Measurements from ENCODE around the gene SLC6A1. TPM values are rescaled to one million over a fixed set of nuclear protein-coding genes. Genes with fewer than 3 reads are reported as not detected.

SLC6A1 gene
- total RNA-seq, 3 donors from 2014 or later, result 0.14 to 0.35 (median 0.20) TPM

DNA sequence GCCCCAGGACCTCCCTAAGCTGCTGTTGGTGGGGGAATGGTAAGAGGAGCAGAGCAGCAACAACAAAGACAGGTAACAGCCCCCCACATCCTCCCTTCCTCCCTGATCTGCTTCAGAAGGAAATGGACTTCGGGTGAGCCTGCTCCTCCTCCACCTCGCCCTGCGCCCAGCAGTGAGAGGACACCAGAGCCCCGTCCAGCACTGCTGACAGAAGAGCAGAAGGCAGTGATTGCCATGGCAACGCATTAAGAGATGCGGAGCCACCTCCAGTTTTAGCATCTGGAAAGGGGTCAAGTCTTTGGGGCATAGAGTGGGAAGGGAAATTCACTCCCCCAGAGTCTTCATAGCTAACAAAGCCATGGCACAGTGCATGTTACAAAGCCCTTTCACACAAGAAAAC is 84.2 kb downstream of the SLC6A1 start:
- intact Hi-C loops (cut with DNase I, micrococcal nuclease), result no loop called here
- Histone ChIP-seq H3K9me3 (no peaks in the 10 kb centered on the region), H3K4me3 (no peak overlapping the region), H3K36me3 (ENCODE audit: low read depth) (no peaks in the 10 kb centered on the region), H3K4me1 (ENCODE audit: low read depth) (no peaks in the 10 kb centered on the region)
- no peak for DNase-seq
- TF ChIP-seq CTCF (IDR thresholded peaks at IDR 0.05), result no peak
- ATAC-seq, result no peak

DNA sequence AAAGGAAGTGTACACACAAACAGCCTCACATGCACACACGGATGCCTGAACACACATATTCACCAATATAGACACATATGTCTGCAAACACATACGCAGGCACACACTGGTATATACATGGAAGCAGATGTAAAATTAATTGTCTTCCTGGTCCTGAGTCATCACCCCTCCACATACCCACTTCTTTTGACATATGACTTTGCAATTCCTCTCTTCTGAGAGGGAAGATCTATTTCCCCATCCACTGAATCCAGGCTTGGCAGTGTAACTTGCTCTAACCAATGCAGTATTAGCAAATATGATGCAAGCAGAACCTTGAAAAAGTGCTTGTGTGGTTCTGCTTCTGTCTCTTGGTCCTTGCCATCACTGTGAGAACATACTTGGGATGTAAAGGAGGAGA is 84.9 kb downstream of the SLC6A1 start:
- TF ChIP-seq CTCF (IDR thresholded peaks at IDR 0.05), result no peak
- intact Hi-C loops (cut with DNase I, micrococcal nuclease), result no loop called here
- no peaks in the 10 kb centered on the region for H3K9me3 ChIP-seq
- peak; percentile 10 for ATAC-seq
- no peaks in the 10 kb centered on the region for H3K4me1 ChIP-seq (ENCODE audit: low read depth)
- H3K4me3 ChIP-seq, result no peak overlapping the region
- no peak for DNase-seq
- no peaks in the 10 kb centered on the region for H3K36me3 ChIP-seq (ENCODE audit: low read depth)

DNA sequence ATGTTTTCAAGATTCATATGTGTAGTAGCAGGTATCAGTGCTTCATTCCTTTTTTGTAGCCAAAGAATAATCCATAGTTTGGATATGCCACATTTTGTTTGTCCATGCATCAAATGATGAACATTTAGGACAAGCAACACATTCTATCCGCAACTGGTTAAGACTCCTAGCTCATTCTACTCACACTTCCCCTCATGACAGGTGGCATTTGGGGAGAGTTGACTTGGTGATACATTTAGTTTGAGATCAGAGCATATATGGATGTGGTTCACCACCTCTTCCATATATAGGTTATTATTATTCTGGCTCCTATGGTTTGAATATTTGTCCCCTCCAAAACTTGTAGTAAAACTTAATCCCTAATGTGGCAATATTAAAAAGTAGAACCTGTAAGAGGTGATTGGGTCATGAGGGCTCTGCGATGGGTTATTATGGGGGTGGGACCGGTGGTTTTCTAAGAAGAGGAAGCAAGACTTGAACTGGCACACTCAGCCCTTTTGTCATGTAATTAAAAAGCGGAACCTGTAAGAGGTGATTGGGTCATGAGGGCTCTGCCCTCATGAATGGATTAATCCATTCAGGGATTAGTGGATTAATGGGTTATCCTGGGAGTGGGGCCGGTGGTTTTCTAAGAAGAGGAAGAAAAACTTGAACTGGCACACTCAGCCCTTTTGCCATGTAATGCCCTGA is 86.4 kb downstream of the SLC6A1 start:
- TF ChIP-seq CTCF (IDR thresholded peaks at IDR 0.05), result no peak
- no peak for ATAC-seq
- H3K9me3 ChIP-seq, result no peaks in the 10 kb centered on the region
- H3K36me3 ChIP-seq (ENCODE audit: low read depth), result no peaks in the 10 kb centered on the region
- H3K4me1 ChIP-seq (ENCODE audit: low read depth), result no peaks in the 10 kb centered on the region
- DNase-seq, result no peak
- H3K4me3 ChIP-seq, result no peak overlapping the region
- intact Hi-C loops (cut with DNase I, micrococcal nuclease), result no loop called here

DNA sequence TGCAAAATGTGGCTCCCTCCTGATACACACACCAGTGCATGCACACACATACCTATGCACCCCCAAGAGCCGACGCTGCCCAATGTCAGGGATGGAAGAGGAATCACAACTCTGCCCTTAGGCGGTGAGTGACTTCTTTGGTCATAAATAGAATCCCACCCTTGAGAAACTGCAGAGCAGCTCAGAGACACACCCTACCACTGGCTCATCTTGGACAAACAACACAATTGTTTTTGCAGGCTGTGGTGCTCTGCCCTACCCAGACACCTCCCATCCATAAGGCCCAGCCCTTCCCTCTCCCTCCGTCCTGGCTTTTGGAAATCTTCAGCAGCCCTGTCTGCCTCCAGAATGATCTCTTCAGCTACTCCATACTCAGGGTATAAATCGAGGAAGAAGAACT is 87.9 kb downstream of the SLC6A1 start:
- intact Hi-C loops (cut with DNase I, micrococcal nuclease), result no loop called here
- no peak for TF ChIP-seq CTCF (IDR thresholded peaks at IDR 0.05)

DNA sequence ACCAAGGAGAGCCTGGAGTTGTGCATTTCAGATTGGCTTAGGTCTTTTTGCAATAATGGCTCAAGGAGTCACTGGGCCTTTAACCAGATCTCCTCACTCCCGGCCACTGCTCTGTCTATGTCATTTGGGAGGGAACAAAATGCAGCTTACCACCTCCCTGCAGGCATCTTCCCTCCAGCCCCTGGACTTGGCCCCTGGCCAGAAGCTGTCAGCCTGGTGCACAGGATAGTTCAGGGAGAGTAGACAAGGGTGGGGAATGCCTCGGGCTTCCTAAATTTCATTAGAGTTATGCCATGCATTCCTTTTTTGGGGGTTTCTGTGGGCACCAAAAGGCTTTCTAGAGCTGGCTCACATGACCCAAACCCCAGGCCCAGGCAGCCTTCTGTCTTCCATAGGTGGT is 91.5 kb downstream of the SLC6A1 start:
- ATAC-seq (no peak), DNase-seq (no peak)
- Histone ChIP-seq H3K4me3 (no peak overlapping the region), H3K36me3 (ENCODE audit: low read depth) (no peaks in the 10 kb centered on the region), H3K9me3 (no peaks in the 10 kb centered on the region), H3K4me1 (ENCODE audit: low read depth) (no peaks in the 10 kb centered on the region)
- TF ChIP-seq CTCF (IDR thresholded peaks at IDR 0.05), result no peak
- intact Hi-C loops (cut with DNase I, micrococcal nuclease), result no loop called here

More for the DNA sequence above, 87.9 kb downstream of the SLC6A1 start:
- ATAC-seq, result no peak
- no peak for DNase-seq
- no peak overlapping the region for H3K4me3 ChIP-seq
- no peaks in the 10 kb centered on the region for H3K9me3 ChIP-seq
- no peaks in the 10 kb centered on the region for H3K4me1 ChIP-seq (ENCODE audit: low read depth)
- no peaks in the 10 kb centered on the region for H3K36me3 ChIP-seq (ENCODE audit: low read depth)

- intact Hi-C loops (cut with DNase I, micrococcal nuclease), result no loop called here
- Histone ChIP-seq H3K9me3 (no peaks in the 10 kb centered on the region), H3K4me1 (ENCODE audit: low read depth) (no peaks in the 10 kb centered on the region), H3K4me3 (no peak overlapping the region), H3K36me3 (ENCODE audit: low read depth) (no peaks in the 10 kb centered on the region)
- ATAC-seq (no peak), DNase-seq (no peak)
- TF ChIP-seq CTCF (IDR thresholded peaks at IDR 0.05), result no peak
Observed at GRCh38 chr3:11084677-11085076, 92.1 kb downstream of the SLC6A1 start.

All from mucosa of descending colon (tissue), 3 donors.